Neural progenitor cell (in vitro differentiated cells): ENCODE measurements around the gene CEL. TPM values are rescaled to one million over a fixed set of nuclear protein-coding genes. Genes with fewer than 3 reads are reported as not detected.
"Not testable (repeated sequence)": the region's sequence is repeated elsewhere in the genome, so short reads cannot be mapped to it uniquely, and the experiment has no call there.

ENCODE experiments used
- DNase-seq: peaks from one replicate; pipeline ENCODE4 v3.0.0-alpha.2; 2016; ENCODE audit warnings: low spot score
- H2AFZ ChIP-seq: fragments of 200-600 bp; sonication (generic); replicated peaks from 2 replicates; pipeline ENCODE4 v1.6.1; 2016; ENCODE audit warnings: antibody characterized with exemption
- H3F3A ChIP-seq: fragments of 200-600 bp; sonication (generic); 2 replicates; pipeline ENCODE4 v1.6.1; 2016; ENCODE audit warnings: antibody characterized with exemption, low read depth
- H3K27ac ChIP-seq: fragments of 200-600 bp; sonication (generic); 2 replicates; pipeline ENCODE4 v1.5.1; 2016; ENCODE audit warnings: mild to moderate bottlenecking
- H3K27me3 ChIP-seq: fragments of 200-600 bp; sonication (generic); 2 replicates; pipeline ENCODE4 v1.6.1; 2016; ENCODE audit warnings: mild to moderate bottlenecking, moderate library complexity
- H3K36me3 ChIP-seq: fragments of 200-600 bp; sonication (generic); 2 replicates; pipeline ENCODE4 v1.5.1; 2016
- H3K4me1 ChIP-seq: fragments of 200-600 bp; sonication (generic); 2 replicates; pipeline ENCODE4 v1.6.1; 2016; ENCODE audit warnings: mixed run types
- H3K4me2 ChIP-seq: fragments of 200-600 bp; sonication (generic); 2 replicates; pipeline ENCODE4 v1.6.1; 2016
- H3K4me3 ChIP-seq: fragments of 200-600 bp; sonication (generic); 2 replicates; pipeline ENCODE4 v1.5.1; 2016
- H3K79me2 ChIP-seq: fragments of 200-600 bp; sonication (generic); 2 replicates; pipeline ENCODE4 v1.6.1; 2016; ENCODE audit warnings: low read depth
- H3K9ac ChIP-seq: fragments of 200-600 bp; sonication (generic); 2 replicates; pipeline ENCODE4 v1.6.1; 2016
- H3K9me3 ChIP-seq: fragments of 200-600 bp; sonication (generic); 2 replicates; pipeline ENCODE4 v1.5.1; 2016; ENCODE audit warnings: low read depth
- H4K20me1 ChIP-seq: fragments of 200-600 bp; sonication (generic); 2 replicates; pipeline ENCODE4 v1.6.1; 2016; ENCODE audit warnings: low read depth
- H3K27ac Mint-ChIP-seq: 3 replicates; pipeline ENCODE4 v1.8.0; 2021; ENCODE audit warnings: mixed read lengths
- H3K27me3 Mint-ChIP-seq: 2 replicates; pipeline ENCODE4 v1.8.0; 2022; ENCODE audit warnings: low read depth, mild to moderate bottlenecking, inconsistent platforms, moderate library complexity, mixed read lengths; ENCODE audit not compliant: insufficient read depth
- H3K36me3 Mint-ChIP-seq: 3 replicates; pipeline ENCODE4 v1.8.0; 2021; ENCODE audit warnings: mixed read lengths
- H3K4me1 Mint-ChIP-seq: 3 replicates; pipeline ENCODE4 v1.8.0; 2021; ENCODE audit warnings: mixed read lengths
- H3K4me3 Mint-ChIP-seq: 3 replicates; pipeline ENCODE4 v1.8.0; 2021; ENCODE audit warnings: mild to moderate bottlenecking, moderate library complexity, mixed read lengths
- H3K9me3 Mint-ChIP-seq: 3 replicates; pipeline ENCODE4 v1.8.0; 2020; ENCODE audit warnings: mixed read lengths
- CTCF ChIP-seq: fragments of 200-600 bp; sonication (generic); IDR thresholded peaks from 2 replicates; pipeline ENCODE4 v1.5.1; 2017; ENCODE audit warnings: antibody characterized with exemption, mild to moderate bottlenecking
- EZH2 ChIP-seq: fragments of 200-600 bp; sonication (generic); IDR thresholded peaks from 2 replicates; pipeline ENCODE4 v1.6.1; 2017; ENCODE audit warnings: antibody characterized with exemption, mild to moderate bottlenecking, moderate library complexity
- EZH2phosphoT487 ChIP-seq: fragments of 200-600 bp; sonication (generic); IDR thresholded peaks from 2 replicates; pipeline ENCODE4 v1.6.1; 2017; ENCODE audit warnings: antibody characterized with exemption
- total RNA-seq: library from RNA; depleted of rRNA; stranded (reverse); fragments of >200 nt; gene quantifications from 2 replicates; pipeline ENCODE4 v1.2.3, GENCODE V29; 2015; ENCODE audit warnings: low replicate concordance

CEL gene
- total RNA-seq, result 1.0 and 2.2 TPM in 2 replicates

- not testable (repeated sequence) for H4K20me1 ChIP-seq, H3K27me3 ChIP-seq, H3K4me3 ChIP-seq, H2AFZ ChIP-seq, H3K9me3 Mint-ChIP-seq, DNase-seq, H3K9me3 ChIP-seq, H3K27ac Mint-ChIP-seq, H3K9ac ChIP-seq, H3K27me3 Mint-ChIP-seq, H3K36me3 ChIP-seq, H3K79me2 ChIP-seq, H3K4me3 Mint-ChIP-seq
- Histone ChIP-seq H3K4me1 (peaks cover 20% of the 10 kb centered on the region), H3K27ac (peak within 1 kb of the TSS; percentile 84), H3F3A (peaks cover 20% of the 10 kb centered on the region), H3K4me2 (peak within 1 kb of the TSS; percentile 17)
- Mint-ChIP-seq H3K36me3 (peaks cover 11% of the 10 kb centered on the region), H3K4me1 (peaks cover 16% of the 10 kb centered on the region)
Observed at GRCh38 chr9:133061764-133062145, at the start of gene CEL. TSS of gene CEL (plus strand) at chr9:133061981. CDS start at chr9:133062003, 22 bp downstream.

- Mint-ChIP-seq H3K4me1 (no peaks in the 10 kb centered on the region), H3K27ac (no peak overlapping the region), H3K36me3 (no peaks in the 10 kb centered on the region), H3K27me3 (peaks cover 10% of the 10 kb centered on the region), H3K4me3 (no peak overlapping the region), H3K9me3 (peaks cover 2% of the 10 kb centered on the region)
- DNase-seq, result no peak
- peaks cover 71% of the 10 kb centered on the region for H3K27me3 ChIP-seq
- H3K9ac ChIP-seq, result no peak overlapping the region
- no peak overlapping the region for H2AFZ ChIP-seq
- H3K79me2 ChIP-seq, result no peaks in the 10 kb centered on the region
- H3F3A ChIP-seq, result no peaks in the 10 kb centered on the region
- H4K20me1 ChIP-seq, result no peaks in the 10 kb centered on the region
- no peaks in the 10 kb centered on the region for H3K4me1 ChIP-seq
- H3K4me2 ChIP-seq, result no peak overlapping the region
- H3K27ac ChIP-seq, result no peak overlapping the region
- no peaks in the 10 kb centered on the region for H3K9me3 ChIP-seq
- H3K4me3 ChIP-seq, result no peak overlapping the region
- no peaks in the 10 kb centered on the region for H3K36me3 ChIP-seq
- TF ChIP-seq CTCF (no peak), EZH2 (no peak), EZH2phosphoT487 (no peak)
Observed at GRCh38 chr9:133014696-133015095, 47.1 kb upstream of the CEL start.

- Mint-ChIP-seq H3K4me1 (peaks cover 5% of the 10 kb centered on the region), H3K4me3 (peak overlapping the region; percentile 13)
- no peak overlapping the region for H2AFZ ChIP-seq
Observed at GRCh38 chr9:133023117-133023890, 38.5 kb upstream of the CEL start.

More at GRCh38 chr9:133023117-133023890, 38.5 kb upstream of the CEL start:
- Histone ChIP-seq H3K4me3 (no peak overlapping the region), H3F3A (no peaks in the 10 kb centered on the region), H3K9me3 (no peaks in the 10 kb centered on the region), H3K4me1 (no peaks in the 10 kb centered on the region), H3K36me3 (no peaks in the 10 kb centered on the region), H3K9ac (no peak overlapping the region), H3K27me3 (peaks cover 11% of the 10 kb centered on the region), H3K27ac (no peak overlapping the region), H4K20me1 (no peaks in the 10 kb centered on the region), H3K4me2 (no peak overlapping the region), H3K79me2 (no peaks in the 10 kb centered on the region)
- no peaks in the 10 kb centered on the region for H3K9me3 Mint-ChIP-seq
- DNase-seq, result no peak
- no peaks in the 10 kb centered on the region for H3K36me3 Mint-ChIP-seq
- H3K27ac Mint-ChIP-seq, result no peak overlapping the region
- no peak for TF ChIP-seq EZH2phosphoT487
- no peak for TF ChIP-seq EZH2
- no peak for TF ChIP-seq CTCF
- peaks cover 7% of the 10 kb centered on the region for H3K27me3 Mint-ChIP-seq
